Midbrain (tissue), 1 donor: ENCODE measurements around the gene ZNF281.
A peak's percentile ranks its signal among the peaks of the same experiment; 100 is the strongest.

Experiments used
- DNase-seq: peaks from one replicate; lab custom pipeline; 2025; lab: John Stamatoyannopoulos, UW

Gene ZNF281

DNA sequence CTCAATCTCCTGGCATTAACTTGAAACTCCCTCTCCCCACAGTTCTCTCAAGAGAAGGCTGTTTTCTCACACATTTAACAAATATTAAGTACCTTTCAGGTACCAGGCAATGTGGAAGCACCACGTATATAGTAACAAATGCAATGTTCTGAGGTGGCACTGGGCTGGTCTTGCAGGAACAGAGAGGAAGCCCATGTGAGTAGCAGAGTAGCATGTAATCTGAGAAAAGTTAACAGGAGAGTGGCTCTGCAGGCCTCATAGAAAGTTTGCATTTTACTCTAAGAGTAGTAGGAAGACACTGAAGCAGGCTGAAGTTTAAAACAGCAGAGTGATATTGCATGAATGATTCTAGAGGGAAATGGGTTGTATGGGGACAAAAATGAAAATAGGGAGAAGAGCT is 21.0 kb downstream of the ZNF281 start:
- DNase-seq: no peak

DNA sequence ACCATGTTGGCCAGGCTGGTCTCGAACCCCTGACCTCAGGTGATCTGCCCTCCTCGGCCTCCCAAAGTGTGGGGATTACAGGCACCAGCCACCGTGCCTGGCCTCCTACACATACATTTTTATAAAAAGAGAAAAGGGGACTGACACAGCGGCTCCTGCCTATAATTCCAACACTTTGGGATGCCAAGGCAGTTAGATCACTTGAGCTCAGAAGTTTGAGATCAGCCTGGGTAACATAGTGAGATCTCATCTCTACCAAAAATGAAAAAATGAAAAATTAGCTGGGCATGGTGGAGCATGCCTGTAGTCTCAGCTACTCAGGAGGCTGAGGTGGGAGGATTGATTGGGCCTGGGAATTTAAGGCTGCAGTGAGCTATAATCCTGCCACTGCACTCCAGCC is 23.4 kb downstream of the ZNF281 start:
- DNase-seq: no peak

DNA sequence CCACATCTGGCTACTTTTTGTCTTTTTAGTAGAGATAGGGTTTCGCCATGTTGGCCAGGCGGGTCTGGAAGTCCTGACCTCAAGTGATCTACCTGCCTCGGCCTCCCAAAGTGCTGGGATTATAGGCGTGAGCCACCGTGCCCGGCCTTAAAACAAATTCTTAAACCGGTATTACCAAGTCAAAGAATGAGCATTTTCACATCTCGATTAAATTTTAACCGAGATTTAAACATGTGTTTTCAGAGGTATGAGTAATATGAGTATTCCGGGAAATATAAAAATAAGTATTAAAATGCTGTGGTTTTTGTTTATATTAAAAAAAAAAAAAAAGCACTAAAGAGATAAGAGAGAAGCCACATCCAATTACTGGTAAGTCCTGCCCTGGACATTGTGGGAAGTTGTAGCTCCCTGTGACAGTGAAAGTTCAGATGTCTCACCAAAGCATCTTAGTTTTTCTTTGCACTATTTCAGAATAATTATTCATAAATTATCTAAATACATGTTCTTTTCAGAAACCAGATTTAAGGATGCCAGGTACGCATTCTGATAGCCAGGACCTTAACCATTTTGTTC is 24.9 kb downstream of the ZNF281 start:
- DNase-seq: no peak

DNA sequence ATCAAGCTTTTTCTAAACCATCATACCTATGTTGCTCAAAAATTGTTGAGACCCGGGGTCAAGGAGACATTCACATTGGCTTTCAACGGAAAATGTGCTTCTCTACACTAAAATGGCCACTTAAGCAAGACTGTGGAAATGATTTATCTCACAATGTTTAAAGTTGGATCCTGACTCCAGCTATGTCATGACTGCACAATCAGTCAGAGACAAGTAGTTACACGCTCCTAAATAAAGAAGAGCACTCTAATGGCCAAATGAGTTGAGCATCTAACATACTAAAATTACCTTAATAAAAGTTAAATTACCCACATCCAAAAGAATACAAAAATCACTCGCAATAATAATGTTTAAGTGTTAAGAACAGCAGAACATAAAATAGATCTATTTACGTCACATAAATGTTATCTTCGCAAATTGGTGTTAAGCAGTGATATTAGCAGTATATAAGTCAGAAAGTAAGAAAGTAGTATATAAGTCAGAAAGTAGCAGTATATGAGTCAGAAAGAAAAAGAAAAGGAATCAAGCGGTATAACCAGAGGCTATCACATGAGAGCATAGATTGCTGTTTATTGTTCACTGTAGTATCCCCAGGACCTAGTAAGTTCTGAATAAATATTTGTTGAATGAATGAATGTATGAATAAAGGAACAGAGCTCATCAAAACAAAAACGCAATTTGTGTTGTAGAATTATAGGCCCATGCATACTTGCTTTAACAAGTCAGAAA is 28.4 kb downstream of the ZNF281 start:
- no peak for DNase-seq

- no peak for DNase-seq
These were observed 29.2 kb downstream of the ZNF281 start for GRCh38 chr1:200380589-200381021.

- DNase-seq: no peak
These were observed 29.8 kb downstream of the ZNF281 start for GRCh38 chr1:200379940-200380588.

DNA sequence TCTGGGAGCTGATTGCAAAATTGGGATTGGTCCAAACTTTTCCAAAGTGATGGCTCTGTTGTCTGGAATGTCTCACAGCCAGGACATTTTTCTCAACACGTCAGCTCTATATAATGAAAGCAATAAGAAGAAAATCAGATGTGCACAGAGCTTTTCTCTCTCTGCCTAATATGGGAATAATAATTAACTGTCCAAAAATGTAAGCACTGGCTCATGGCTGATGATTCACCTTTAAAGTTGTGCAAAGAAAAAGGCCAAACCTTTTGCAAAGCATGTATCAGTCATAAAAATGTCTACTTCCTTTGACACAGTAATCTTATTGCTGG is 30.4 kb downstream of the ZNF281 start:
- no peak for DNase-seq

- no peak for DNase-seq
These were observed 31.7 kb downstream of the ZNF281 start for GRCh38 chr1:200378096-200378495.

DNA sequence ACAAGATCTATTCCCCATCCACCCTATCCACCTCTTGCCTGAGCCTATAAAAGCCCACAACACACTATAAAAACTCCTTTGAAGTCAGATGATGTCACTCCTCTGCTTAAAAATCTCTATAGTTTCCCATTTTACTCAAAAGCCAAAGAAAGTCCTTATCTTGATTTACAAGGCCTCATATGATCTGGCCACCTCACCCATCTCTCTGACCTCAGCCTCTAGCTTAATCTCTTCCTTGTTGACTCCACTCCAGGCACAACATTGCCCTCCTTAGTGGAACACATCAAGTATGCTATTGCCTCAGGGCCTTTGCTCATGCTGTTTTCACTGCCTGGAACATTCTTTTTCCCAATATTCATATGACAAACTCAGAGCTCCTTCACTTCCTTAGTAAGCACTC is 33.3 kb downstream of the ZNF281 start:
- DNase-seq: no peak

DNA sequence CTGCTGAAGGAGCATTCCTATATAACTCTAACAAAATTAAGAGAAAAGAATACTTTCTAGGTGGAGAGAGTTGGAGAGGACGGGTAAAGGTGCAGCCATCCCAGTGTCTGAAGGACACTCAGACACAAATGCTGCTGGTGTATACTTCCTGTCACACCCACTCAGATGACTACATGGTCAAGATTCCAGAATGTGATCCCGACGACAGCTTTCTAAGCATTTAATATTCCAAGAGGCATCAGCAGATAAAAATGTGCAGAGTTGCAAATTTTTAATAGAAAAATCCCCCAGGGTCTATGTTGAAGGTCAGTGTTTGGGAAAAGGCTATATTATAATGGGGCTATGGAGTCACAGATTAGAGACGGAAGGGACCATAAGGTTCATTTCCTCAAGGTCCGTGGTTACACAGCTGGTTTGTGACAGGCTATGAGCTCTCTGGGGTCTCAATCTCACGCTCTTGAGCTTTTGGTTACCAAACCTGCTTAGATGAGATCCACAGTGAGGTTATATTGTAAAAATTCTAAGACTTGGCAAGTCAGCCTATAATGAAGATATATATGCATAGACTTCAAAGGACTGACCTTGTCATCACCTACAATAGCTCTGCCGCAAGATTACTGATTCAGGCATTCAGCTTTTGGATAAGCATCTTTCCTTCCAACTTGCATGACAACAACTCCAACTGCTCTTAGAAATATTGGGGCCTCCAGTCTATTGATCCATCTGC is 35.1 kb downstream of the ZNF281 start:
- DNase-seq: no peak

DNA sequence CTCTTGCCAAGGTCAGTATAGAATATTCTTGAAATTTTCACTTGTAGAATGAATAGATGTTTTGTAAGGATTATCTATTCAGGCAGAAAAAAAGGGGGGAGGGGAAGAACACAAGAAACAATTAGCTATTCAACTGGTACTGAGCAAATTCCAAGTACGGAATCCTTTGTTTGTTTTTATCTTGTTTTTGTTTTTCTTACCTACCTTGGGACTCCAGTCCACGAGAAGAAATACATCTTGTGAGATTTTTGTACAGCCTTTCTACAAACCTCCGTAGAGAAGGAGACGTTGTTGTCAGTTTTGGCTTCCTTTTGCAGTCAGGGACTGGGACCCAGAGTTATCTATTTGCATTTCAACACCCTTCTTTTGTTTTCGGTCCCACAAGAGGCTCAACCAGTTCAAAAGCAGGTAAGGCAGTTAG is 36.0 kb downstream of the ZNF281 start:
- peak; percentile 80 for DNase-seq

GRCh38 chr1:200372885-200373181 is 37.0 kb downstream of the ZNF281 start:
- no peak for DNase-seq

DNA sequence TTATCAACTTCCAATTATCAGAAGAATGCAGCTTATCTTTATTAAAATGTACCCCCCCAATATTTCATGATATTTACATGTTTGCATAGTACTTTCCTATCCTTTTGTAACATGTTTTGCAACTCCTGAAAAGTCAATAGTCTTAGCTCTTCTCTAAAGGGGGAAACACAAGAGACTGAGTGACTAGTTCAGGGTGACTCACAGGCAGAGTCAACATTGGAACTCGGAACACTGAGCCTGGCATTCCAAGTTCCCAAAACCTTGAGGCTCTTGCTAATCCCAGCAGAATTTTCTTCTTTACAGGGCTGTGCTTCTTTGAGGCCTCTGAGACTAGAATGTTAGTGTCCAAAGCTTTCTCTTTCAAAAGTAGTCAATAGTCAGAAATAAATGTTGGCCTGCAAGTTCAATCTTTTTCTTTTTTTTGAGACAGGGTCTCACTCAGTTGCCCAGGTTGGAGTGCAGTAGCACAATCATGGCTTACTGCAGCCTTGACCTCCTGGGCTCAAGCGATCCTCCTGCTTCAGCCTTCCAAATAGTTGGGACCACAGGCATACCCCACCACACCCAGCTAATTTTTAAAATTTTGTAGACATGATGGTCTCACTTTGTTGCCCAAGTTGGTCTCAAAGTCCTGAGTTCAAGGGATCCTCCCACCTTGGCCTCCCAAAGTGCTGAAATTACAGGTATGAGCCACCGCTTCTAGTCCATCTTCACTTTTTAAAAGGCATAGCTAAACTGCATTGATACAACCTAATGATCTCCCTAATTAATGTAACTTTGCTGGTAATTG is 37.5 kb downstream of the ZNF281 start:
- DNase-seq: no peak

DNA sequence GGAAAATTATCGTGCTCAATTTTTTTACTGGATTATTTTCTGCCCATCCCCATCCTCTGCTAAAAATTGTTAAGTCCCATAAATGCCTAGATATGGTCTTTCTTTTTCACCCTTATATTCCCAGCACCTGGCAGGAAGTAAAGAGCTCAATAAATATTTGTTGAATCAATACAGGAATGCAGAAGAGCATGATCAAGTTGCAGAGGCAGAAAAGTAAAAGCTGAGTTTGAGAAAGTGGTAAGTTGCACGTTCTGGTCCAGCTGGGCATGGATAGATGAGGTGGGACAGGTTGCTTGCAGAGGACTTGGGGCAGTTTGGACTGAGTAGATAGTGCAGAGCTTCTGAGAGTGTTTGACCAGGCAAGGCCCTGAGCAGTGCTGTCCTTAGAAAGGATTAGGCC is 40.1 kb downstream of the ZNF281 start:
- DNase-seq: no peak

DNA sequence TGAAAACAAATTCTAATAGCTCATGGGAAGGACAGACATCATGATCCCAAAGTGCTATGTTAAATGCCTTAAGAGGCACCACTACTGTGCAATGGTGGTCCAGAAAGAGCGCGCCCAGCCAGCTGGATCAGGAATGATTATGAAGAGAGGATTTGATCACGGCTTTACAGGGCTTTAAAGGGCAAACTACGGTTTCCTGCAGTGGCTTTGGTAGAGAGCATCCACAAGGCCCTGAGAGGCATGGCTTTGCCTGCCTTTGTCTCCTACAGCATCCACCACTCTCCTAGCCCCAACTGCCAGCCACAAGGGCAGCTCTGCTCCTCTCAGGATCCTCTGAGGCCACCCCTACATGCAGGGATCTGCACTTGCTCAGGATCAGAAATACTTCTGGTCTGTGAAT is 40.7 kb downstream of the ZNF281 start:
- no peak for DNase-seq

DNA sequence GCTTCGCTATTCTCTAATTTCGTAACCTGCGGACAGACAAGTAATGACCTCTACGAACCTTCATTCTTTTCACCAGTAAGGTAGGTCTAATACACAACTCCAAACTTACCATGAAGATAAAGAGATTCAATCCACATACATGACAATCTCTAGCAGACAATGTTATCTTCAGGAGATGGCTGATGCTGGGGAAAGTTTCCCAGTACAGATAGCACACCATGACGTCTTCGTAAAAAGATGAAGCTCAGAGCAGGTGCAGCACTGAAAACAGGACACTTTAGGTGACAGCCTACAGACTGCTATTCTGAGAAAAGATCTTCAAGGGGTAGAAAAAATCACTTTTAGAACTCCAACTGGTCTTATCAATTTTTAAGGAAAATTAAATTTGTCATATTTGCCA is 41.3 kb downstream of the ZNF281 start:
- DNase-seq: no peak

- peak; percentile 48 for DNase-seq
These were observed 41.8 kb downstream of the ZNF281 start for GRCh38 chr1:200367841-200368534.

DNA sequence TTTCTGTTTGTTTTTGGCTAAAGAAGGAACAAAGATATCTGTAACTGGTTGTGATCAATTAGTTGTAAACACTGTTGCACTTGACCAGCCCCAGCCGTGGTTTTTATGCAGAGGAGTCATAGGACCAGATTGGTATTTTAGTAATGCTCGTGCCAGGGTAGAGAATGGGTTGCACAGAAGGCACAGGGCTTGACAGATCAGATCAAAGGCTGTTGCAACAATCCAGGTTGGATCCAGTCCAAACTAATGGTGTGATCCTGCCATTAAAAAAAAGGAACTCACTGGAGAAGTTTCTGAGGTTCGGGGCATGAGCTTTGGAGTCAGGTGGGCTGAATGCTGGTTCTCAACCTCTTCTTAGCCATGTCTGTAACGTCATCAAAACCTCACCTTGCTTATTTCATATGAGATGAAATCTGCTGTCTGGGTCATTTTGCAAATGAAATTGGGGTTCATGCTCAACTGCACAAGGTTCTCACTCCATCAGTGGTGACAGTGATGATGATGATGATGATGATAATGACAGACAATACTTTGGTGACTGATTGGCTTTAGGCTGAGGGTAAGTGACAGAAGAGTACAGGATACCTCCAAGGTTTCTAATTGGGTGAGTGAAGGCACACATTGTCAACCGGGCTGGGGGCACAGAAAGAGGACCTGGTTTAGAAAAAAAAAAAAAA is 43.1 kb downstream of the ZNF281 start:
- DNase-seq: no peak

DNA sequence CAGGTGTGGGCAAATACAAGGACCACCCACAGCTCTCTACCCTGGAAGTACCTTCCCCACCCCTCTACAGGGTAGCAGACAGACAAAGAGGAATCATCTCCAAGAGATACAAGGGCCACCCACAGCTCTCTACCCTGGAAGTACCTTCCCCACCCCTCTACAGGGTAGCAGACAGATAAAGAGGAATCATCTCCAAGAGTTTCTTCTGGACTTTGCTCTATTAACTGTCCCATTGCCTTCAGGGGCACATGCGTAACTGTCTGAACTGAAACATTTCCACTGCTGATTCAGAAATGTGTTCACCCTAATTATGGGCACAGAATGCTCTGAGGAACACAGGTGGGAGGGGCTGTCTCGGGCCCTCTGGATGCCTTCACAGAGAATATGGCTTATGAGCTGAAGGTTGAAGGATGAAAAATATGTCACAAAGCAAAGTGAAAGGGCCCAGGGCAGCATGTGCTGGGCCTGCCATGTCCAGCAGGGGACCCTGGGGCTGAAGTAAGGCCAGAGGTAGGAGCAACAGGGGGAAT is 43.9 kb downstream of the ZNF281 start:
- no peak for DNase-seq

GRCh38 chr1:200364831-200365230 is 45.0 kb downstream of the ZNF281 start:
- DNase-seq: no peak
